Mesendoderm (in vitro differentiated cells): ENCODE measurements around the gene SCN9A.

Experiments used
- DNase-seq: peaks from one replicate; pipeline ENCODE4 v3.0.0; 2013
- H2AK5ac ChIP-seq: 2 replicates; pipeline ENCODE4 v1.6.1; 2013; ENCODE audit warnings: low read length, inconsistent platforms
- H2BK120ac ChIP-seq: 2 replicates; pipeline ENCODE4 v1.6.1; 2013; ENCODE audit warnings: low read depth, mild to moderate bottlenecking, low read length, moderate library complexity, mixed read lengths
- H2BK15ac ChIP-seq: replicated peaks from 2 replicates; pipeline ENCODE4 v1.6.1; 2013; ENCODE audit warnings: low read depth, mild to moderate bottlenecking, moderate library complexity
- H2BK5ac ChIP-seq: 2 replicates; pipeline ENCODE4 v1.6.1; 2013; ENCODE audit warnings: low read length, inconsistent platforms
- H3K18ac ChIP-seq: 2 replicates; pipeline ENCODE4 v1.6.1; 2013; ENCODE audit warnings: mild to moderate bottlenecking, low read length, mixed read lengths
- H3K23ac ChIP-seq: one replicate; pipeline ENCODE4 v1.6.1; 2013; ENCODE audit warnings: low read length
- H3K27ac ChIP-seq: 2 replicates; pipeline ENCODE4 v1.5.1; 2013; ENCODE audit warnings: low read depth, mild to moderate bottlenecking, inconsistent platforms, low read length, moderate library complexity
- H3K27me3 ChIP-seq: 2 replicates; pipeline ENCODE4 v1.6.1; 2013; ENCODE audit warnings: low read length, control low read depth, mild to moderate bottlenecking, inconsistent platforms; ENCODE audit not compliant: insufficient read depth, poor library complexity
- H3K36me3 ChIP-seq: 2 replicates; pipeline ENCODE4 v1.6.1; 2013; ENCODE audit warnings: low read length, inconsistent platforms; ENCODE audit not compliant: control insufficient read depth, insufficient read depth
- H3K4ac ChIP-seq: one replicate; pipeline ENCODE4 v1.6.1; 2013; ENCODE audit warnings: low read depth, mild to moderate bottlenecking, low read length, moderate library complexity
- H3K4me1 ChIP-seq: 2 replicates; pipeline ENCODE4 v1.6.1; 2013; ENCODE audit warnings: low read depth, low read length, inconsistent platforms; ENCODE audit not compliant: control insufficient read depth
- H3K4me2 ChIP-seq: 2 replicates; pipeline ENCODE4 v1.6.1; 2013; ENCODE audit warnings: low read length
- H3K4me3 ChIP-seq: 2 replicates; pipeline ENCODE4 v1.5.1; 2013; ENCODE audit warnings: mild to moderate bottlenecking, low read length
- H3K56ac ChIP-seq: one replicate; pipeline ENCODE4 v1.6.1; 2013; ENCODE audit warnings: low read length
- H3K79me1 ChIP-seq: 2 replicates; pipeline ENCODE4 v1.6.1; 2013; ENCODE audit warnings: low read length, inconsistent platforms
- H3K79me2 ChIP-seq: 2 replicates; pipeline ENCODE4 v1.6.1; 2013; ENCODE audit warnings: mild to moderate bottlenecking, low read length; ENCODE audit not compliant: control insufficient read depth, insufficient read depth
- H3K9ac ChIP-seq: 2 replicates; pipeline ENCODE4 v1.6.1; 2013; ENCODE audit warnings: low read length, inconsistent platforms
- H4K5ac ChIP-seq: one replicate; pipeline ENCODE4 v1.6.1; 2013; ENCODE audit warnings: low read length
- H4K8ac ChIP-seq: one replicate; pipeline ENCODE4 v1.6.1; 2013; ENCODE audit warnings: low read depth, mild to moderate bottlenecking, control low read depth, low read length, moderate library complexity
- WGBS: extraction: QIAGEN DNeasy Blood & Tissue Kit; methylation state at CpG from one replicate; pipeline ENCODE4 v1.1.7; 2013; ENCODE audit warnings: low lambda C conversion rate, missing lambda C conversion rate; ENCODE audit not compliant: insufficient coverage; ENCODE audit errors: extremely low coverage; 5-methylcytosine and 5-hydroxymethylcytosine counted together

SCN9A gene

DNA sequence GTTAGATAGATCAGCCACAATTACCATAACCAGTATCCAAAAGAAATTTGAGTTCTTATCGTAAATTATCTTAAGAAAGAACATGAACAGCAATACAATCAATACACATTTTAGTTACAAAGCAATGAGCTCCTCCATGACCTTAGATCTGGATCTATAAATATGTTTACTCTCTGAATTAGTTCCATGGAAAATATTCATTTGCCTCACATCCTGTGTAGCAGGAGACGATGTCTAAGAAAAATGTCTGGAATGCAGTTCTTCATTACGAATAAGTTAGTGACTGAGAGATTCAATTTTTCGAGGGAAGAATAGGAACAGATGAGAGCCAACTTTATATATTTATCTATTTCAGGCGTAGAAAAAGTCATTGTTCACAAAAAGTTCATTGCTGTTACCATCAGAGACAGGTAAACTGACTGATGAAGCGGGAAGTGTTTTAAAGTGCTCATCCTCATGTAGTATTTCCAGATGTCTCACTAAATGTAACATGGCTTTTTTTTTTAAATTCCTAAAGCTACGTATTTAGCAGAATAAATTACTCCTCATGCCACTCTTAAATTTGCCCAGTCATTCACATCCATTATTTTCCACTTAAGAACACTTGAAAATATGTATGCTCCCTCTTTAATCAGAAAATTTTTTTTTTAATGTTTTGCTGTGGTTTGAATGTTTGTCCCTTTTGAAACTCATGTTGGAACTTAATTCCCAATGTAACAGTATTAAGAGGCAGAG, 141.5 kb downstream of the SCN9A start:
- H3K9ac ChIP-seq: no peak overlapping the region
- H3K4me2 ChIP-seq: no peak overlapping the region
- H4K8ac ChIP-seq: no peak overlapping the region
- H3K56ac ChIP-seq: no peak overlapping the region
- no peak overlapping the region for H4K5ac ChIP-seq
- no peaks in the 10 kb centered on the region for H3K79me2 ChIP-seq
- no peak overlapping the region for H2BK15ac ChIP-seq
- H3K23ac ChIP-seq: no peak overlapping the region
- no peak overlapping the region for H2AK5ac ChIP-seq
- no peaks in the 10 kb centered on the region for H3K27me3 ChIP-seq
- H2BK5ac ChIP-seq: no peak overlapping the region
- no peaks in the 10 kb centered on the region for H3K79me1 ChIP-seq
- H2BK120ac ChIP-seq: no peak overlapping the region
- H3K4me1 ChIP-seq: no peaks in the 10 kb centered on the region
- H3K27ac ChIP-seq: no peak overlapping the region
- no peak overlapping the region for H3K18ac ChIP-seq
- H3K4ac ChIP-seq: no peak overlapping the region
- H3K36me3 ChIP-seq: no peaks in the 10 kb centered on the region
- WGBS: no CpG with 5 or more reads among the region's 7 CpGs
- H3K4me3 ChIP-seq: no peak overlapping the region
- peak; percentile 11 for DNase-seq

GRCh38 chr2:166233244-166233643, 142.5 kb downstream of the SCN9A start:
- Histone ChIP-seq H4K5ac (no peak overlapping the region), H3K4me2 (no peak overlapping the region), H3K9ac (no peak overlapping the region), H3K27ac (no peak overlapping the region), H2AK5ac (no peak overlapping the region), H3K27me3 (no peaks in the 10 kb centered on the region), H3K79me1 (no peaks in the 10 kb centered on the region), H3K23ac (no peak overlapping the region), H3K18ac (no peak overlapping the region), H2BK5ac (no peak overlapping the region), H3K4me1 (no peaks in the 10 kb centered on the region), H3K56ac (no peak overlapping the region), H2BK15ac (no peak overlapping the region), H3K4me3 (no peak overlapping the region), H3K79me2 (no peaks in the 10 kb centered on the region), H4K8ac (no peak overlapping the region), H2BK120ac (no peak overlapping the region), H3K36me3 (no peaks in the 10 kb centered on the region), H3K4ac (no peak overlapping the region)
- WGBS: no CpG with 5 or more reads among the region's 2 CpGs
- DNase-seq: no peak

- H3K9ac ChIP-seq: no peak overlapping the region
- H3K79me1 ChIP-seq: no peaks in the 10 kb centered on the region
- no peak overlapping the region for H3K56ac ChIP-seq
- no peak overlapping the region for H2BK5ac ChIP-seq
- no CpG with 5 or more reads among the region's 2 CpGs for WGBS
- no peaks in the 10 kb centered on the region for H3K27me3 ChIP-seq
- H3K4me3 ChIP-seq: no peak overlapping the region
- H3K4me1 ChIP-seq: no peaks in the 10 kb centered on the region
- H4K8ac ChIP-seq: no peak overlapping the region
- H3K23ac ChIP-seq: no peak overlapping the region
- no peak overlapping the region for H2BK120ac ChIP-seq
- H4K5ac ChIP-seq: no peak overlapping the region
- H3K36me3 ChIP-seq: no peaks in the 10 kb centered on the region
- H3K79me2 ChIP-seq: no peaks in the 10 kb centered on the region
- H2BK15ac ChIP-seq: no peak overlapping the region
- no peak overlapping the region for H3K4me2 ChIP-seq
- H3K4ac ChIP-seq: no peak overlapping the region
- DNase-seq: no peak
- H3K18ac ChIP-seq: no peak overlapping the region
- no peak overlapping the region for H2AK5ac ChIP-seq
- H3K27ac ChIP-seq: no peak overlapping the region
Observed at GRCh38 chr2:166230724-166231070, 145.0 kb downstream of the SCN9A start.

DNA sequence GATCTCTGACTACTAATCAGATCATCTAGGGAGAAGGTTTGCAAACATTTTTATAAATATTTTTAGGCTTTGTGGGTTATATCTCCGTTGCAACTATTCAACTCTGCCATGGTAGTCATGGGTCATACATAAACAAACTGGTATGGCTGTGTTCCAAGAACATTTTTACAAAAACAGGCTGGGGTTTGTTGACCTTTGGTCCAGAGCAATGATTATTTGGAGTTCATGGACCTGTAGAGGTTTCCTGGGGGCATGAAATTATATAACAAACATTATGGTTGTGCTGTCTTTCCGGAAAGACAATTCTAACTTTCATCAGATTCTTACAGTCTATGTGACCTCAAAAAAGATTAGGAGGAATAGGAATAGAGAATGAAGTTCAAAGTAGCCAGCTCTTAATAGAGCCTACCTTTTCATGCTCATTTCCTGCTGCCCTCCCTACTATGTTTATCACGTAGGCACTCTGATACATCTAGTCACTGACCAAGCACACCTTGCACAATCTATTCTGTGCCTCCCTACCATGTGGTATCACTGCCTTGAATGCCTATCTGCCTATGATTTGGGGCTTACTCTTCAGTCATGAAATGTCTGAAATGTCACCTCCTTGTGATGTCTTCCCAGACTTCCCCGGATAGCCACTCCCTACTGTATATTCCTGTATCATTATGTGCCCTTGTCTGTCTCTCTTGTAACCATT, 145.6 kb downstream of the SCN9A start:
- Histone ChIP-seq H4K8ac (no peak overlapping the region), H2BK5ac (no peak overlapping the region), H3K79me1 (no peaks in the 10 kb centered on the region), H3K56ac (no peak overlapping the region), H2BK120ac (no peak overlapping the region), H3K36me3 (no peaks in the 10 kb centered on the region), H3K79me2 (no peaks in the 10 kb centered on the region), H3K4me1 (no peaks in the 10 kb centered on the region), H3K4me2 (no peak overlapping the region), H4K5ac (no peak overlapping the region), H3K27ac (no peak overlapping the region), H2AK5ac (no peak overlapping the region), H3K4me3 (no peak overlapping the region), H2BK15ac (no peak overlapping the region), H3K4ac (no peak overlapping the region), H3K27me3 (no peaks in the 10 kb centered on the region), H3K18ac (no peak overlapping the region), H3K9ac (no peak overlapping the region), H3K23ac (no peak overlapping the region)
- WGBS: no CpG with 5 or more reads among the region's 4 CpGs
- DNase-seq: no peak

DNA sequence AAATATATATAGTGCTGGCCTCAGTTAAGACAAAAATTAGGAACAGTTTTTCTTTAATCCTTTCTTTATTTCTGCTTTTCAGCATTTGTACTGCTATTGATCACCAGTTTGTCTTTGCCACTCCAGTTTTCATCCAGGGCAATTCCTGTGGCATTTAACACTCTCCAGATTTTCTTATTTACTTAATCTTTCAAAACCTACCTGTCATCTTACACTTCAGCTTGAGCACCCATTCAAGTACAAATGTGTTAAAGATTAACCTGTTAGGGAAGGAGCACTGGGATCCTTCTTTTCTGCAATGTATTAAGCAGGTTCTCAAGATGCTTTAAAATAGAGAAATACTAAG, 146.1 kb downstream of the SCN9A start:
- H2BK5ac ChIP-seq: no peak overlapping the region
- H3K18ac ChIP-seq: no peak overlapping the region
- no peak for DNase-seq
- no peaks in the 10 kb centered on the region for H3K79me2 ChIP-seq
- no peak overlapping the region for H2BK120ac ChIP-seq
- H2AK5ac ChIP-seq: no peak overlapping the region
- H3K56ac ChIP-seq: no peak overlapping the region
- no peak overlapping the region for H3K4me3 ChIP-seq
- no peak overlapping the region for H3K9ac ChIP-seq
- H4K8ac ChIP-seq: no peak overlapping the region
- H3K27ac ChIP-seq: no peak overlapping the region
- H3K23ac ChIP-seq: no peak overlapping the region
- H3K4me2 ChIP-seq: no peak overlapping the region
- H3K79me1 ChIP-seq: no peaks in the 10 kb centered on the region
- H3K4me1 ChIP-seq: no peaks in the 10 kb centered on the region
- H3K27me3 ChIP-seq: no peaks in the 10 kb centered on the region
- no peak overlapping the region for H4K5ac ChIP-seq
- no peaks in the 10 kb centered on the region for H3K36me3 ChIP-seq
- no peak overlapping the region for H3K4ac ChIP-seq
- no peak overlapping the region for H2BK15ac ChIP-seq

GRCh38 chr2:166224197-166224596, 151.5 kb downstream of the SCN9A start:
- H3K4me1 ChIP-seq: no peaks in the 10 kb centered on the region
- no peak overlapping the region for H3K9ac ChIP-seq
- H3K27ac ChIP-seq: no peak overlapping the region
- H3K4me2 ChIP-seq: no peak overlapping the region
- no peak overlapping the region for H4K5ac ChIP-seq
- H3K56ac ChIP-seq: no peak overlapping the region
- no peak overlapping the region for H3K4ac ChIP-seq
- H2BK120ac ChIP-seq: no peak overlapping the region
- H3K27me3 ChIP-seq: no peaks in the 10 kb centered on the region
- H3K79me2 ChIP-seq: no peaks in the 10 kb centered on the region
- H2BK5ac ChIP-seq: no peak overlapping the region
- no peak overlapping the region for H3K23ac ChIP-seq
- no peak overlapping the region for H4K8ac ChIP-seq
- no peaks in the 10 kb centered on the region for H3K36me3 ChIP-seq
- no peak overlapping the region for H2AK5ac ChIP-seq
- no peak overlapping the region for H2BK15ac ChIP-seq
- no peak overlapping the region for H3K18ac ChIP-seq
- H3K79me1 ChIP-seq: no peaks in the 10 kb centered on the region
- H3K4me3 ChIP-seq: no peak overlapping the region
- DNase-seq: no peak
